SK-N-SH (cell line): Measurements from ENCODE around the gene IRF2BP1. TPM values are rescaled to one million over a fixed set of nuclear protein-coding genes. Genes with fewer than 3 reads are reported as not detected.

Experiments
- CTCF ChIA-PET: fragments of 300-600, 350-600 bp; formaldehyde crosslinking; extraction: SDS; loops from one replicate; lab custom pipeline; 2021; lab: Yijun Ruan, JAX
- POLR2A ChIA-PET: fragments of 350-600 bp; sonication (Branson Sonifier 250); formaldehyde crosslinking; extraction: SDS; loops from one replicate; lab custom pipeline; 2020; ENCODE audit warnings: antibody characterized with exemption, inconsistent platforms; lab: Yijun Ruan, JAX
- DNase-seq: peaks from one replicate; pipeline ENCODE4 v3.0.0; 2012
- H2AFZ ChIP-seq: fragments of 200-600 bp; sonication (generic); 2 replicates; pipeline ENCODE4 v1.8.1; 2016; ENCODE audit warnings: antibody characterized with exemption, mild to moderate bottlenecking, low read depth
- H3F3A ChIP-seq: fragments of 200-600 bp; sonication (generic); replicated peaks from 2 replicates; pipeline ENCODE3; 2016; ENCODE audit warnings: antibody characterized with exemption, mild to moderate bottlenecking; ENCODE audit not compliant: insufficient read depth
- H3K27ac ChIP-seq, 2 experiments: fragments of 200-500 bp in 1 of 2; fragments of 200-600 bp in 1 of 2; sonication (Bioruptor generic) in 1 of 2; sonication (generic), shearing (Covaris generic) in 1 of 2; 2 replicates each; pipeline versions ENCODE4 v1.5.1 to v1.6.1; 2014 to 2016; ENCODE audit warnings: low read depth in 2 of 2, inconsistent platforms in 1 of 2, low read length in 1 of 2, mild to moderate bottlenecking in 1 of 2, mixed read lengths in 1 of 2
- H3K27me3 ChIP-seq: fragments of 200-600 bp; sonication (generic), shearing (Covaris generic); 2 replicates; pipeline ENCODE4 v1.6.1; 2016; ENCODE audit warnings: mixed run types; ENCODE audit not compliant: insufficient read depth
- H3K36me3 ChIP-seq, 2 experiments: fragments of 200-500 bp in 1 of 2; fragments of 200-600 bp in 1 of 2; sonication (Bioruptor generic) in 1 of 2; sonication (generic) in 1 of 2; replicated peaks in 1 of 2; 2 replicates each; pipeline versions ENCODE3 to v1.5.1; 2014 to 2016; ENCODE audit warnings: low read length in 1 of 2, mild to moderate bottlenecking in 1 of 2; ENCODE audit not compliant: insufficient read depth in 2 of 2, control insufficient read depth in 1 of 2
- H3K4me1 ChIP-seq, 2 experiments: fragments of 200-500 bp in 1 of 2; fragments of 200-600 bp in 1 of 2; sonication (Bioruptor generic) in 1 of 2; sonication (generic), shearing (Covaris generic) in 1 of 2; 2 replicates each; pipeline versions ENCODE4 v1.5.1 to v1.6.1; 2014 to 2016; ENCODE audit warnings: low read depth in 1 of 2, low read length in 1 of 2, mixed run types in 1 of 2; ENCODE audit not compliant: insufficient read depth in 2 of 2, control insufficient read depth in 1 of 2
- H3K4me2 ChIP-seq: fragments of 200-600 bp; sonication (generic), shearing (Covaris generic); 2 replicates; pipeline ENCODE4 v1.6.1; 2017; ENCODE audit warnings: mixed run types
- H3K4me3 ChIP-seq, 2 experiments: fragments of 200-500 bp in 1 of 2; fragments of 200-600 bp in 1 of 2; sonication (Bioruptor generic) in 1 of 2; sonication (generic), shearing (Covaris generic) in 1 of 2; 2 replicates each; pipeline versions ENCODE4 v1.5.1 to v1.8.1; 2014 to 2016; ENCODE audit warnings: low read depth in 2 of 2, inconsistent platforms in 1 of 2, low read length in 1 of 2, mild to moderate bottlenecking in 1 of 2, mixed read lengths in 1 of 2, moderate library complexity in 1 of 2
- H3K79me2 ChIP-seq: fragments of 200-600 bp; sonication (generic); 2 replicates; pipeline ENCODE4 v1.8.1; 2017; ENCODE audit warnings: mild to moderate bottlenecking; ENCODE audit not compliant: insufficient read depth
- H3K9ac ChIP-seq: fragments of 200-600 bp; sonication (generic); 2 replicates; pipeline ENCODE4 v1.6.1; 2017; ENCODE audit warnings: mixed run types
- H3K9me2 ChIP-seq: fragments of 200-600 bp; sonication (generic); 2 replicates; pipeline ENCODE4 v1.6.1; 2017; ENCODE audit warnings: mixed run types
- H3K9me3 ChIP-seq: fragments of 200-600 bp; sonication (generic); 2 replicates; pipeline ENCODE4 v1.6.1; 2017; ENCODE audit warnings: mixed run types, mild to moderate bottlenecking, moderate library complexity
- H4K20me1 ChIP-seq: fragments of 200-600 bp; sonication (generic); 2 replicates; pipeline ENCODE4 v1.6.1; 2017; ENCODE audit warnings: mild to moderate bottlenecking, mixed run types; ENCODE audit not compliant: insufficient read depth
- CHD2 ChIP-seq: fragments of 150-350 bp; IDR thresholded peaks from 2 replicates; pipeline ENCODE4 v1.6.1; 2018; ENCODE audit warnings: low read length; ENCODE audit not compliant: partially characterized antibody
- CTCF ChIP-seq: fragments of 200-600 bp; sonication (generic); IDR thresholded peaks from 2 replicates; pipeline ENCODE4 v1.6.1; 2017; ENCODE audit warnings: antibody characterized with exemption, mild to moderate bottlenecking, moderate library complexity
- ELF1 ChIP-seq: IDR thresholded peaks from 2 replicates; pipeline ENCODE4 v1.4.0; 2012
- EP300 ChIP-seq, 2 experiments: IDR thresholded peaks; 2 replicates each; pipeline versions ENCODE4 v1.4.0 to v1.6.1; 2012; ENCODE audit warnings: borderline replicate concordance in 1 of 2, low read depth in 1 of 2, low read length in 1 of 2
- EZH2phosphoT487 ChIP-seq: fragments of 200-600 bp; sonication (generic); IDR thresholded peaks from 2 replicates; pipeline ENCODE4 v1.6.1; 2017; ENCODE audit warnings: low read depth, mixed run types, mild to moderate bottlenecking, antibody characterized with exemption, moderate library complexity, borderline replicate concordance
- FOSL2 ChIP-seq: IDR thresholded peaks from 2 replicates; pipeline ENCODE4 v1.4.0; 2012; ENCODE audit warnings: low read depth, mild to moderate bottlenecking, moderate library complexity, borderline replicate concordance
- FOXJ3 ChIP-seq: sonication (generic); formaldehyde crosslinking; IDR thresholded peaks from 2 replicates; pipeline ENCODE4 v1.5.1; 2020; ENCODE audit warnings: mild to moderate bottlenecking, missing genetic modification reagents
- GABPA ChIP-seq: IDR thresholded peaks from 2 replicates; pipeline ENCODE4 v1.4.0; 2012; ENCODE audit warnings: low read depth, mild to moderate bottlenecking
- IRF3 ChIP-seq: fragments of 150-350 bp; IDR thresholded peaks from 2 replicates; pipeline ENCODE4 v1.6.1; 2016; ENCODE audit warnings: mild to moderate bottlenecking, low read depth, low read length
- MAX ChIP-seq: IDR thresholded peaks from 2 replicates; pipeline ENCODE4 v1.4.0; 2012; ENCODE audit warnings: low read depth
- MEF2A ChIP-seq: IDR thresholded peaks from 2 replicates; pipeline ENCODE4 v1.4.0; 2012; ENCODE audit warnings: low read depth, borderline replicate concordance
- NFIC ChIP-seq: IDR thresholded peaks from 2 replicates; pipeline ENCODE4 v1.4.0; 2012; ENCODE audit warnings: borderline replicate concordance
- PBX3 ChIP-seq: IDR thresholded peaks from 2 replicates; pipeline ENCODE4; 2012
- POLR2AphosphoS5 ChIP-seq: IDR thresholded peaks from 2 replicates; pipeline ENCODE4 v1.6.1; 2012; ENCODE audit warnings: low read depth, low read length
- RAD21 ChIP-seq: IDR thresholded peaks from 2 replicates; pipeline ENCODE4 v1.6.1; 2012; ENCODE audit warnings: mild to moderate bottlenecking, low read length
- REST ChIP-seq: IDR thresholded peaks from 2 replicates; pipeline ENCODE4 v1.6.1; 2012; ENCODE audit warnings: mild to moderate bottlenecking, low read depth, low read length, moderate library complexity
- SIN3A ChIP-seq: IDR thresholded peaks from 2 replicates; pipeline ENCODE4 v1.6.1; 2012; ENCODE audit warnings: low read depth, mild to moderate bottlenecking, low read length, moderate library complexity, borderline replicate concordance
- TEAD4 ChIP-seq: IDR thresholded peaks from 2 replicates; pipeline ENCODE4 v1.4.0; 2012; ENCODE audit warnings: mild to moderate bottlenecking, borderline replicate concordance; ENCODE audit not compliant: insufficient read depth
- USF1 ChIP-seq: IDR thresholded peaks from 2 replicates; pipeline ENCODE4 v1.4.0; 2012; ENCODE audit warnings: low read depth, borderline replicate concordance
- USF2 ChIP-seq: fragments of 150-350 bp; IDR thresholded peaks from 2 replicates; pipeline ENCODE4 v1.6.1; 2017; ENCODE audit warnings: antibody characterized with exemption, low read length, low read depth, borderline replicate concordance
- YY1 ChIP-seq: IDR thresholded peaks from 2 replicates; pipeline ENCODE4 v1.4.0; 2012; ENCODE audit warnings: low read depth, mild to moderate bottlenecking
- WGBS: methylation state at CpG from one replicate; pipeline ENCODE4 v1.1.6; 2017; ENCODE audit warnings: low lambda C conversion rate; 5-methylcytosine and 5-hydroxymethylcytosine counted together
- polyA plus RNA-seq, 3 experiments: library from polyadenylated mRNA; depleted of rRNA; stranded (reverse); fragments of >200 nt; gene quantifications; 2 replicates each; pipeline ENCODE4 v1.2.3, GENCODE V29; 2012

The IRF2BP1 gene
- polyA plus RNA-seq (2012; rRNA removed): 11.8 and 16.8 TPM in 2 replicates
- polyA plus RNA-seq (2012; cell fraction: cytosol; rRNA removed): 7.0 and 11.8 TPM in 2 replicates
- 12.2 and 14.1 TPM in 2 replicates for polyA plus RNA-seq (2012; cell fraction: nucleus; rRNA removed)

- ChIA-PET POLR2A (interaction anchor here (0.6 to 1.6 kb wide), 4 partner anchors 17 to 123 kb away, joined by 3 to 19 read pairs (median 5); partner anchors contain the start of genes MYPOP and SYMPK), CTCF (interaction anchor here (0.8 to 9.9 kb wide), 5 partner anchors 17 to 113 kb away, joined by 3 to 130 read pairs (median 13); partner anchors contain the start of genes FOXA3, MYPOP, RSPH6A and SYMPK)
- Histone ChIP-seq H3F3A (peaks cover 19% of the 10 kb centered on the region), H3K4me2 (peak within 1 kb of the TSS; percentile 84), H3K79me2 (peaks cover 29% of the 10 kb centered on the region), H3K27me3 (no peaks in the 10 kb centered on the region), H3K9ac (peak within 1 kb of the TSS; percentile 77), H4K20me1 (peaks cover 33% of the 10 kb centered on the region), H3K36me3 (peaks cover 3 to 30% of the 10 kb centered on the region in 2 experiments), H2AFZ (peak within 1 kb of the TSS; percentile 75), H3K4me1 (peaks cover 3 to 39% of the 10 kb centered on the region in 2 experiments; a peak in 2 of 4 replicates), H3K9me2 (no peaks in the 10 kb centered on the region), H3K27ac (peak within 1 kb of the TSS; percentile 78 to 92), H3K4me3 (peak within 1 kb of the TSS; percentile 72 to 81), H3K9me3 (no peaks in the 10 kb centered on the region)
- DNase-seq: peak; percentile 91
- 1% methylated on average over 19 of the region's 107 CpGs for WGBS
- no peak for TF ChIP-seq FOSL2
- TF ChIP-seq RAD21: no peak
- no peak; the same call in 1 of the 2 replicates for TF ChIP-seq SIN3A
- peak; percentile 74 for TF ChIP-seq MAX
- TF ChIP-seq IRF3: no peak
- no peak for TF ChIP-seq CTCF
- no peak for TF ChIP-seq YY1
- no peak for TF ChIP-seq EZH2phosphoT487
- no peak for TF ChIP-seq EP300 (IDR thresholded peaks at IDR 0.05; ENCODE audit: borderline replicate concordance in 1 of 2, low read depth in 1 of 2, low read length in 1 of 2)
- no peak for TF ChIP-seq MEF2A
- TF ChIP-seq NFIC: no peak
- no peak for TF ChIP-seq CHD2
- no peak for TF ChIP-seq FOXJ3 (CRISPR knock-in tag)
- TF ChIP-seq ELF1: no peak
- TF ChIP-seq USF2: no peak
- no peak for TF ChIP-seq PBX3
- TF ChIP-seq USF1: no peak
- 0 out of 2 replicates have a peak, but pooled peaks have one; percentile 4 for TF ChIP-seq REST
- TF ChIP-seq POLR2AphosphoS5: peak; percentile 32
- TF ChIP-seq GABPA: peak; percentile 74
- TF ChIP-seq TEAD4: no peak
These were observed at the start of gene IRF2BP1 for GRCh38 chr19:45885556-45886426. Gene IRF2BP1, minus strand, starts transcription at chr19:45886141. Its CDS starts 367 bp downstream, at chr19:45885774.
